Measurements from ENCODE around the gene ABL1.
"Not testable (repeated sequence)": the region's sequence is repeated elsewhere in the genome, so short reads cannot be mapped to it uniquely, and the experiment has no call there.

The ABL1 gene

DNA sequence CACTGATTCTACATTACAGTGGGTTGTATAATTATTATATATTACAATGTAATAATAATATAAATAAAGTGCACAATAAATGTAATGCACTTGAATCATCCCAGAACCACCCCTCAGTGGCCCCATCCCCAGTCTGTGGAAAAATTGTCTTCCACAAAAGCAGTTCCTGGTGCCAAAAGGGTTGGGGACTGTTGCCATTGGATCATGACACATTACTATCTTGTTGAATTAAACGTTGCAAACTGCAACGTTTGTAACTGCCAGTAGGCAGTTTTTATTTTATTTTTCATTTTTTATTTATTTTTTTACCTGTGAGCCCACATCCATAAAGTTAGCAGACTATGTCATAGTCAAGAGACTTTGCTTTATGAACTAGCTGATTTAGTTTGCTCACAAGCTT, 41.0 kb upstream of the ABL1 start:
- H3K27me3 ChIP-seq (replicated peaks in 2 of 5; ENCODE audit: control insufficient read depth in 4 of 5, insufficient read depth in 5 of 5, low read length in 4 of 5); DNase-seq; H3K36me3 ChIP-seq (ENCODE audit: control insufficient read depth in 4 of 4, insufficient read depth in 4 of 4, low read length in 3 of 4); POLR2A ChIA-PET; H3K4me3 ChIP-seq (ENCODE audit: control insufficient read depth in 1 of 7, extremely low read depth in 1 of 7, insufficient read depth in 4 of 7, low read depth in 2 of 7, low read length in 6 of 7); H3K27ac ChIP-seq (ENCODE audit: insufficient read depth in 1 of 2, low read depth in 1 of 2, low read length in 2 of 2, poor library complexity in 1 of 2, severe bottlenecking in 2 of 2); H3K4me1 ChIP-seq (ENCODE audit: control extremely low read depth in 1 of 4, control insufficient read depth in 4 of 4, insufficient read depth in 4 of 4, low read length in 3 of 4): not testable (repeated sequence)
- WGBS (ENCODE audit: insufficient coverage), result no CpG with 5 or more reads among the region's 2 CpGs
- H3K9me3 ChIP-seq (ENCODE audit: control extremely low read depth in 1 of 5, control insufficient read depth in 4 of 5, insufficient read depth in 2 of 5, low read depth in 1 of 5, low read length in 4 of 5), result peaks cover 0 to 13% (median 4%) of the 10 kb centered on the region in 5 experiments
- CTCF ChIA-PET, result interaction anchor here (1.1 kb wide), 1 partner anchor 23 kb away, joined by 3 read pairs; no protein-coding TSS in a partner anchor

DNA sequence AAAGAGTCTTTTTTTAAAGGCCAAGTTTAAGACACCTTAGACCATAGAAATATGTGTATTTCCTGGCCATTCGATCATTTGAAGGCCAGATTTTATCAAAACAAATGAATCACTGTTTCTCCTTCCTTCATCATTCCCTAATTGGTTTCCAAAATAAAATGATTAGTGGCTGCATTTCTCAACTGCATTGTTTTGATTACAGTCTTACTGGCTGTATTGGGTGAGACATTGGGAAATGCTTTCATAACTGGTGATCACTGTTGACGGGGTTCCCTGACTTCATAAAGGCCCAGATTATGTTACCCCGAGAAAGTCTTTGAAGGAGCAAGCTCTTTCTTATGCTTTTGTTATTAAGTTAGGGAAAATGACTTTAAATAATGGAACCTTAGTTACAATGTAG, 40.6 kb upstream of the ABL1 start:
- DNase-seq, POLR2A ChIA-PET: not testable (repeated sequence)

DNA sequence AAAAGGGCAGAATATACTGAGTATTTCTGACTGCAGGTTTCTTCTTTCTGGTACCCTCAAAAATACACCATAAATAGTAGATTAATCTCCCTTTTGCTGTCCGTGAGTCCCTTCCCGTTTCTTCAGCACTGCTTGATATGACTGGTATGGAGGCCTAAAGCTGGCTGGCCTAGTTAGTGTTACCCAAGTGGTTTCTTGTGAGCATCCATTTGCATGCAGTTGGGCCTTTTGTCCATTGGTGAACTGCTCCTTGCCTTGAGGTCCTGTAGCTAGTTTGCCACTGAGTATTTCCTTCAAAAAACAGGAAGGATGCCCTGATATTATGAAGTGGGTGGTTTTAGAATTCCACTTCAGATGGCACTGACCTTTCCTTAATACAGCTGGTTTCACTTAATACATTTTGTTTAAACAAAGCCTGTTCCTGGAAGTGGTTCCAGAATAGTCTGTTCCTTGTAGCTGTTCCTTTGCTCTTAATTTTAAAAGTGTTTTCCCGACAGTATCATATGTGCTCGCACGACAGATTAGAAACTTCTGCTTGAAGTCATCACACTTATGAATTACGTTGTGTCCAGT, 40.0 kb upstream of the ABL1 start:
- no peak overlapping the region for H3K27ac ChIP-seq (ENCODE audit: insufficient read depth in 1 of 2, low read depth in 1 of 2, low read length in 2 of 2, poor library complexity in 1 of 2, severe bottlenecking in 2 of 2)
- CTCF ChIA-PET, result interaction anchor here (1.1 to 1.3 kb wide), 3 partner anchors 9 to 24 kb away, joined by 3 read pairs; no protein-coding TSS in a partner anchor
- H3K27me3 ChIP-seq (replicated peaks in 2 of 5; ENCODE audit: control insufficient read depth in 4 of 5, insufficient read depth in 5 of 5, low read length in 4 of 5), result no peaks in the 10 kb centered on the region
- POLR2A ChIA-PET, result no interaction called here
- no peak for DNase-seq
- no peak overlapping the region for H3K4me3 ChIP-seq (ENCODE audit: control insufficient read depth in 1 of 7, extremely low read depth in 1 of 7, insufficient read depth in 4 of 7, low read depth in 2 of 7, low read length in 6 of 7)
- WGBS (ENCODE audit: insufficient coverage), result 100% methylated on average over 5 of the region's 6 CpGs
- peaks cover 0 to 5% (median 1%) of the 10 kb centered on the region in 5 experiments for H3K9me3 ChIP-seq (ENCODE audit: control extremely low read depth in 1 of 5, control insufficient read depth in 4 of 5, insufficient read depth in 2 of 5, low read depth in 1 of 5, low read length in 4 of 5)
- no peaks in the 10 kb centered on the region for H3K4me1 ChIP-seq (ENCODE audit: control extremely low read depth in 1 of 4, control insufficient read depth in 4 of 4, insufficient read depth in 4 of 4, low read length in 3 of 4)
- no peaks in the 10 kb centered on the region for H3K36me3 ChIP-seq (ENCODE audit: control insufficient read depth in 4 of 4, insufficient read depth in 4 of 4, low read length in 3 of 4)

More for the DNA sequence above, 40.6 kb upstream of the ABL1 start:
- not testable (repeated sequence) for H3K9me3 ChIP-seq (ENCODE audit: control extremely low read depth in 1 of 5, control insufficient read depth in 4 of 5, insufficient read depth in 2 of 5, low read depth in 1 of 5, low read length in 4 of 5); H3K27ac ChIP-seq (ENCODE audit: insufficient read depth in 1 of 2, low read depth in 1 of 2, low read length in 2 of 2, poor library complexity in 1 of 2, severe bottlenecking in 2 of 2); H3K4me1 ChIP-seq (ENCODE audit: control extremely low read depth in 1 of 4, control insufficient read depth in 4 of 4, insufficient read depth in 4 of 4, low read length in 3 of 4); H3K4me3 ChIP-seq (ENCODE audit: control insufficient read depth in 1 of 7, extremely low read depth in 1 of 7, insufficient read depth in 4 of 7, low read depth in 2 of 7, low read length in 6 of 7); H3K27me3 ChIP-seq (replicated peaks in 2 of 5; ENCODE audit: control insufficient read depth in 4 of 5, insufficient read depth in 5 of 5, low read length in 4 of 5); H3K36me3 ChIP-seq (ENCODE audit: control insufficient read depth in 4 of 4, insufficient read depth in 4 of 4, low read length in 3 of 4)
- CTCF ChIA-PET, result interaction anchor here (1.1 to 1.2 kb wide), 2 partner anchors 13 to 23 kb away, joined by 3 read pairs; no protein-coding TSS in a partner anchor
- no CpG with 5 or more reads among the region's 3 CpGs for WGBS (ENCODE audit: insufficient coverage)

DNA sequence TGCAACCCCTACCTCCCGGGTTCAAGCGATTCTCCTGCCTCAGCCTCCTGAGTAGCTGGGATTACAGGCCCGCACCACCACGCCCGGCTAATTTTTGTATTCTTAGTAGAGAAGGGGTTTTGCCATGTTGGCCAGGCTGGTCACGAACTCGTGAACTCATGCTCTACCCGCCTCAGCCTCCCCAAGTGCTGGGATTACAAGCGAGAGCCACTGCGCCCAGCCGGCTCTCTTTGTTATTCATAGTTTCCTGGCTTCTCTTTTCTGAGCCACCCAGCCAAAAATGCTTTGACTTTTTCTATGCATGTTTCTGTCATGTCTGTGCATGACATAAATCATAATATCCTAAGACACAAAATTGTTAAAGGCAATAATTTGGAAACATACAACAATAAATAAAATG, 31.9 kb upstream of the ABL1 start:
- WGBS (ENCODE audit: insufficient coverage), result 97% methylated on average over 9 of the region's 11 CpGs
- peaks cover 0 to 14% (median 9%) of the 10 kb centered on the region in 4 experiments for H3K4me1 ChIP-seq (ENCODE audit: control extremely low read depth in 1 of 4, control insufficient read depth in 4 of 4, insufficient read depth in 4 of 4, low read length in 3 of 4)
- POLR2A ChIA-PET; H3K27ac ChIP-seq (ENCODE audit: insufficient read depth in 1 of 2, low read depth in 1 of 2, low read length in 2 of 2, poor library complexity in 1 of 2, severe bottlenecking in 2 of 2); H3K4me3 ChIP-seq (ENCODE audit: control insufficient read depth in 1 of 7, extremely low read depth in 1 of 7, insufficient read depth in 4 of 7, low read depth in 2 of 7, low read length in 6 of 7); H3K9me3 ChIP-seq (ENCODE audit: control extremely low read depth in 1 of 5, control insufficient read depth in 4 of 5, insufficient read depth in 2 of 5, low read depth in 1 of 5, low read length in 4 of 5); CTCF ChIA-PET; H3K36me3 ChIP-seq (ENCODE audit: control insufficient read depth in 4 of 4, insufficient read depth in 4 of 4, low read length in 3 of 4); H3K27me3 ChIP-seq (replicated peaks in 2 of 5; ENCODE audit: control insufficient read depth in 4 of 5, insufficient read depth in 5 of 5, low read length in 4 of 5); DNase-seq: not testable (repeated sequence)

DNA sequence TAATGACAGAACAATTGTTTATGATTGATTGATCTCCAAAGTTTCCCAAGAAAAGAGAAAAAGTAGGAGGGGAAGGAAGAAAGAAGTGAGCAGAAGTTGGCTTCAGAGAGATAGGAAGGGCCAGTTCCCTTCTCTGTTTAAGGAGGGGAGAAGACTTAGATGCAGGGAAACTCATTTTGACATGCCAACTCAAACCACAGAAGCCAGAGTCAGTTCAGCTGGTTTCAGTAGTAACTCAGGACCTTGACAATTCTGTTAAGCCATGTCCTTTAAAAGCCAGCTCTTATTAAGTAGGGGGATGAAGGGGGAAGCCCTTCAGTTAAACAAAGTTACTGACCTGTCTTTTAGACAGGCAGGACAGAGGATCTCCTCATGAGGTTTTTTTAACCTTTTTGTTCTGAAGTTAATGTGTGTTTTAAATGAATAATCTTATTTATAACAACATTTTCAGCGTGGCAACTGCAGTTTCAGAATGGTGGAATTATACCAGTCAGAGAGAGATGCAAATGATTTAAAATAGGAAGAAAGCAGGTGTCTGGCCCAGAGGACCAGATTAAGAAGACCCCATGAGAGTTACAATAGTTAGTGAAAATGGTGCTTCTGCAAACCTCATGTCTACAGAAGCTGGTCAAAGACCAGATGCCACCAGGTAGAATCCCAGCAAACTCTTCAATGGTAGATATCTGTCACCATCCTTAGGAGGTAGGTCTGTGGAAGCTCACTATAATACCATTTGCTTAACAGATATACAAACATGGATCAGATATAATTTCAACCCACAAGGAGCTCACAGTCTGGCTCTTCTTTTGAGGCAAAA, 29.3 kb upstream of the ABL1 start:
- no peak overlapping the region for H3K4me3 ChIP-seq (ENCODE audit: control insufficient read depth in 1 of 7, extremely low read depth in 1 of 7, insufficient read depth in 4 of 7, low read depth in 2 of 7, low read length in 6 of 7)
- no peaks in the 10 kb centered on the region for H3K27me3 ChIP-seq (replicated peaks in 2 of 5; ENCODE audit: control insufficient read depth in 4 of 5, insufficient read depth in 5 of 5, low read length in 4 of 5)
- WGBS (ENCODE audit: insufficient coverage), result no CpG with 5 or more reads among the region's 1 CpG
- no peak overlapping the region for H3K27ac ChIP-seq (ENCODE audit: insufficient read depth in 1 of 2, low read depth in 1 of 2, low read length in 2 of 2, poor library complexity in 1 of 2, severe bottlenecking in 2 of 2)
- CTCF ChIA-PET, result interaction anchor here (0.5 to 1.3 kb wide), 2 partner anchors 47 to 104 kb away, joined by 3 read pairs; no protein-coding TSS in a partner anchor
- no peaks in the 10 kb centered on the region for H3K36me3 ChIP-seq (ENCODE audit: control insufficient read depth in 4 of 4, insufficient read depth in 4 of 4, low read length in 3 of 4)
- peaks cover 0 to 4% (median 0%) of the 10 kb centered on the region in 5 experiments for H3K9me3 ChIP-seq (ENCODE audit: control extremely low read depth in 1 of 5, control insufficient read depth in 4 of 5, insufficient read depth in 2 of 5, low read depth in 1 of 5, low read length in 4 of 5)
- POLR2A ChIA-PET, result no interaction called here
- DNase-seq, result peak in 2 of 3 donors; percentile 29 to 45
- peaks cover 0 to 14% (median 9%) of the 10 kb centered on the region in 4 experiments for H3K4me1 ChIP-seq (ENCODE audit: control extremely low read depth in 1 of 4, control insufficient read depth in 4 of 4, insufficient read depth in 4 of 4, low read length in 3 of 4)

DNA sequence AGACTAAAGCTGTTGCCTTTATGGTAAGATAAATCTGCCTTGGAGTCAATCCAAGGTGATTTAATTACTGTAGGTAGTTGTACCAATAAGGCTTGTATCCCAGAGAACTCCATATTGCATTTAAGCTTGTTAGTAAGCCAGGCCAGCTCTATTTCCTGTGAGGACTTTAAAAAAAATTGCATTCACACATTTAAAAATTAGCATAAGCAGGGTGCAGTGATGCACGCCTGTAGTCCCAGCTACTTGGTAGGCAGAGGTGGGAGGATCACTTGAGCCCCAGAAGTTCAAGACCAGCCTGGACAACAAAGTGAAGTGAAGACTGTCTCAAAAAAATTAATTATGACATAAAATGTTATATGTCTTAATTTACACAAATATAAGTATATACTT, 28.7 kb upstream of the ABL1 start:
- Histone ChIP-seq H3K4me3 (ENCODE audit: control insufficient read depth in 1 of 7, extremely low read depth in 1 of 7, insufficient read depth in 4 of 7, low read depth in 2 of 7, low read length in 6 of 7) (no peak overlapping the region), H3K27me3 (replicated peaks in 2 of 5; ENCODE audit: control insufficient read depth in 4 of 5, insufficient read depth in 5 of 5, low read length in 4 of 5) (no peaks in the 10 kb centered on the region), H3K9me3 (ENCODE audit: control extremely low read depth in 1 of 5, control insufficient read depth in 4 of 5, insufficient read depth in 2 of 5, low read depth in 1 of 5, low read length in 4 of 5) (peaks cover 0 to 4% (median 0%) of the 10 kb centered on the region in 5 experiments), H3K4me1 (ENCODE audit: control extremely low read depth in 1 of 4, control insufficient read depth in 4 of 4, insufficient read depth in 4 of 4, low read length in 3 of 4) (peaks cover 0 to 14% (median 9%) of the 10 kb centered on the region in 4 experiments), H3K27ac (ENCODE audit: insufficient read depth in 1 of 2, low read depth in 1 of 2, low read length in 2 of 2, poor library complexity in 1 of 2, severe bottlenecking in 2 of 2) (no peak overlapping the region), H3K36me3 (ENCODE audit: control insufficient read depth in 4 of 4, insufficient read depth in 4 of 4, low read length in 3 of 4) (no peaks in the 10 kb centered on the region)
- CTCF ChIA-PET, result interaction anchor here (0.5 kb wide), 1 partner anchor 46 kb away, joined by 3 read pairs; no protein-coding TSS in a partner anchor
- no peak for DNase-seq
- POLR2A ChIA-PET, result no interaction called here
- no CpG with 5 or more reads among the region's 1 CpG for WGBS (ENCODE audit: insufficient coverage)

DNA sequence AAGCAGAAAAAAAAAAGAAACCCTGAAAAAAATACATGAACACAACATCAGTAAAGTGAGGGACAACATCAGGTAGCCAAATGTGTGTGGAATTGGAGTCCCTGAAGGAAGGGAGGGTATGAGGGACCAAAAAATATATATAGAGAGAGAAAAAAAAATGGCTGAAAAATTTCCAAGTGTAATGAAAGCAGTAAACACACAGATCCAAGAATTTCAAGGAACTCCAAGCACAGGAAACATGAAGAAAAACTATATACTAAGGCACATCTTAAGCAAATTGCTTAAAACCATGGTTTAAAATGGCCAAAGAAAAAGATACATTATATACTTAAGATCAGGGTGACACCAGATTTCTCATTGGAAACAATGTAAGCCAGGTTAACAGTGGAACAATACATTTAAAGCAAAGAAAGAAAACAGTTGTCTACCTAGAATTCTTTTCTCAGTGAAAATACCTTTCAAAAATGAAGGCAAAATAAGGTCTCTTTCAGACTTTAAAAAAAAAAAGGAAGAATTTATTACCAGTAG, 24.4 kb upstream of the ABL1 start:
- Histone ChIP-seq H3K36me3 (ENCODE audit: control insufficient read depth in 4 of 4, insufficient read depth in 4 of 4, low read length in 3 of 4) (no peaks in the 10 kb centered on the region), H3K27me3 (replicated peaks in 2 of 5; ENCODE audit: control insufficient read depth in 4 of 5, insufficient read depth in 5 of 5, low read length in 4 of 5) (no peaks in the 10 kb centered on the region), H3K9me3 (ENCODE audit: control extremely low read depth in 1 of 5, control insufficient read depth in 4 of 5, insufficient read depth in 2 of 5, low read depth in 1 of 5, low read length in 4 of 5) (peaks cover 0 to 4% (median 0%) of the 10 kb centered on the region in 5 experiments), H3K4me1 (ENCODE audit: control extremely low read depth in 1 of 4, control insufficient read depth in 4 of 4, insufficient read depth in 4 of 4, low read length in 3 of 4) (peaks cover 0 to 8% (median 4%) of the 10 kb centered on the region in 4 experiments), H3K4me3 (ENCODE audit: control insufficient read depth in 1 of 7, extremely low read depth in 1 of 7, insufficient read depth in 4 of 7, low read depth in 2 of 7, low read length in 6 of 7) (no peak overlapping the region), H3K27ac (ENCODE audit: insufficient read depth in 1 of 2, low read depth in 1 of 2, low read length in 2 of 2, poor library complexity in 1 of 2, severe bottlenecking in 2 of 2) (no peak overlapping the region)
- ChIA-PET POLR2A (no interaction called here), CTCF (interaction anchor here (0.6 to 1.2 kb wide), 2 partner anchors 13 to 288 kb away, joined by 4 read pairs; no protein-coding TSS in a partner anchor)
- DNase-seq, result no peak
